ENCODE measurements around the gene PLSCR4. TPM values are rescaled to one million over a fixed set of nuclear protein-coding genes. Genes with fewer than 3 reads are reported as not detected.

PLSCR4 gene
- total and polyA plus RNA-seq, 2 experiments from 2014 or later = 40.3 to 63.4 TPM

DNA sequence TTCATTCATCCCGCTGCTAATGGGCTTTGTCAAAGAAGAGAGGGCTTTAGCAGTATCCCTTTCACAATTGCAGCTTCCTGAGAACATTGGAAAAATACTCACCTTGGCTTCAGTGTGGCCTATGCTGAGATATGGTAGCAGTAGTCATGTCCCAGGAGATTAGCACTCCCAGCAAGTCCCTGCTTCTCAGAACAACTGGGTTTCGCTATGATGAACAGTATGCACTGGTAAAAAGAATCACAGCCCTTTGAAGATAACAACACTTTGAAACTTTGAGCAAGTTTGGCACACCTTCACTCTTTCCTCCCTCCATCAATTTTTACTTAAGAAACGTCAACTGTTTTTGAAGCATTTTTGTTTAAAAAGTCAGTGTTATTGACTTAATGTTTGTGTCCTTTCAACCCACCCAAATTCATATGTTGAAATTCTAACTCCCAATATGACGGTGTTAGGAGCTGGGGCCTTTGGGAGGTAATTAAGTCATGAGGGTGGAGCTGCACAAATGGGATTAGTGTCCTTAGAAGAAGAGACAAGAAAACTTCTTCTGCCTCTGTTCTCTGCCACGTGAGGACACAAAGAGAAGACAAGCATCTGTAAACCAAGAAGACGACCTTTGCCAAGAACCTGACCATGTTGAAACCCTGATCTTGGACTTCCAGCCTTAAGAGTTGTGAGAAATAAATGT lies 17.8 kb upstream of the PLSCR4 start:
- H3K9ac ChIP-seq = no peak overlapping the region
- no peaks in the 10 kb centered on the region for H3K9me3 ChIP-seq (ENCODE audit: low read depth)
- in situ Hi-C loops (cut with MboI) = no loop called here
- DNase-seq = no peak
- TF ChIP-seq EZH2 (IDR thresholded peaks at IDR 0.05; ENCODE audit: insufficient read depth, poor library complexity, severe bottlenecking) (no peak), EZH2phosphoT487 (IDR thresholded peaks at IDR 0.05; ENCODE audit: insufficient read depth, low read depth) (no peak)
- no peak overlapping the region for H3K27ac ChIP-seq
- WGBS, 2 experiments (ENCODE audit: low coverage in 1 of 2, low lambda C conversion rate in 2 of 2, missing lambda C conversion rate in 2 of 2) = 84 to 90% methylated on average over 6 of the region's 6 CpGs
- H4K20me1 ChIP-seq (ENCODE audit: insufficient read depth) = no peaks in the 10 kb centered on the region
- H3K79me2 ChIP-seq (ENCODE audit: insufficient read depth) = no peaks in the 10 kb centered on the region
- H2AFZ ChIP-seq = no peak overlapping the region
- H3K4me3 ChIP-seq = no peak overlapping the region
- H3F3A ChIP-seq (ENCODE audit: insufficient read depth) = peaks cover 1% of the 10 kb centered on the region
- no peaks in the 10 kb centered on the region for H3K4me1 ChIP-seq (ENCODE audit: insufficient read depth)
- H3K27me3 ChIP-seq (replicated peaks; ENCODE audit: insufficient read depth) = no peaks in the 10 kb centered on the region
- no peaks in the 10 kb centered on the region for H3K9me2 ChIP-seq (ENCODE audit: insufficient read depth)
- H3K4me2 ChIP-seq (ENCODE audit: unreplicated experiment) = no peak overlapping the region
- no peaks in the 10 kb centered on the region for H3K36me3 ChIP-seq (ENCODE audit: low read depth)

DNA sequence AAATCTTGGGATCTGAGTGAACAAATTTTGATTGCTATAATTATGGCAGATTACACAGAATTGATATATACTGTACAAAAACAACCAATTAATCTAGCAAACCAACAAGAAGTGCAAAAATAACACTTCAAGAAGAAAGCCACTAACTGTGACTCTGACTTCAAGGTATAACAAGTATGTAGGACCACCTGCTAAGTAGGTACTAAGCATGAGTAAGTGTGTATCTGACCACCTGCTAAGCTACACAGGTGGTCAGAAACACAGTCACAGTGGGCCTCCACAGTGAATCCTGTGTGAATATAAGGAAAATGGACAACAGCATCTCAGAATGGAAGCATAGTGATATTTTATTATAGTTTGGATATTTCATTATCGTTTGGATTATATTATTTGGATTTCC lies 14.8 kb upstream of the PLSCR4 start:
- Histone ChIP-seq H3K4me3 (no peak overlapping the region), H4K20me1 (ENCODE audit: insufficient read depth) (no peaks in the 10 kb centered on the region), H3K9ac (no peak overlapping the region), H3F3A (ENCODE audit: insufficient read depth) (no peaks in the 10 kb centered on the region), H3K27ac (no peak overlapping the region), H3K4me2 (ENCODE audit: unreplicated experiment) (no peak overlapping the region), H3K9me2 (ENCODE audit: insufficient read depth) (no peaks in the 10 kb centered on the region), H2AFZ (no peak overlapping the region), H3K27me3 (replicated peaks; ENCODE audit: insufficient read depth) (no peaks in the 10 kb centered on the region), H3K79me2 (ENCODE audit: insufficient read depth) (no peaks in the 10 kb centered on the region), H3K4me1 (ENCODE audit: insufficient read depth) (peaks cover 9% of the 10 kb centered on the region; the same call in 1 of the 2 replicates), H3K9me3 (ENCODE audit: low read depth) (no peaks in the 10 kb centered on the region), H3K36me3 (ENCODE audit: low read depth) (no peaks in the 10 kb centered on the region)
- DNase-seq = no peak
- 91 to 93% methylated on average over 1 of the region's 1 CpG for WGBS, 2 experiments (ENCODE audit: low coverage in 1 of 2, low lambda C conversion rate in 2 of 2, missing lambda C conversion rate in 2 of 2)
- TF ChIP-seq EZH2phosphoT487 (IDR thresholded peaks at IDR 0.05; ENCODE audit: insufficient read depth, low read depth) = no peak
- TF ChIP-seq EZH2 (IDR thresholded peaks at IDR 0.05; ENCODE audit: insufficient read depth, poor library complexity, severe bottlenecking) = no peak
- in situ Hi-C loops (cut with MboI) = no loop called here

DNA sequence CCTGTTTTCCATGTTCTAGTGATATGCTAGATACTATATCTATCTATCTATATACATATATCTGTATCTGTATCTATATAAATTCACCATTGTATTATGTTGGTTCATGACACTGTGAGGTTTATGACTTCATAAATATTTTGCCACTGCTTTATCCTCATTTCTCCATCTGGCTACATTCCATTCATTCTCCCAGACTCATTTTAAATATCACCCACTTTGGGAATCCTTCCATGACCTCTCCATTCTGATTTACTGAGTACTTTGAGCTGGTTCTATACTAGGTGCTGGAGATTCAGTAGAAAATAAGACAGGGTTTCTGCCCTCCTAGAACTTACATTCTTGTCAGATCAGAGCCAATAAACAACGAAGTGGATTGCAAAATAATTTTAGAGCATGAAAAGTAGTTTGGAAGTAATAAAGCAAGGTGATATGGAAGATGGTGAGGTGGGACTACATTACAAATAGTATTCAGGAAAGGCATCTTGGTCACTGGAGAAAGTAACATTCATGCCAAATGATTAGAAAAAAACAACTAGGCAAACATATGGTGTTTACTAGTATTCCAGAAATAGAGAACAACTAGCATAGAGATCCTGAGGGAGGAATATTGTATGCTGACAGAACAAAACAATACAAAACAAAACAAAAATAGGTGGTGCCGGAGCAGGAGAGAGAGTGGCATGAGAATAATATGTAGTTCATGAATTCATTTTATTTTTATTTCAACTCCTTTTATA lies 11.6 kb upstream of the PLSCR4 start:
- in situ Hi-C loops (cut with MboI) = no loop called here
- H3K27me3 ChIP-seq (replicated peaks; ENCODE audit: insufficient read depth) = no peaks in the 10 kb centered on the region
- peak; percentile 13 for DNase-seq

DNA sequence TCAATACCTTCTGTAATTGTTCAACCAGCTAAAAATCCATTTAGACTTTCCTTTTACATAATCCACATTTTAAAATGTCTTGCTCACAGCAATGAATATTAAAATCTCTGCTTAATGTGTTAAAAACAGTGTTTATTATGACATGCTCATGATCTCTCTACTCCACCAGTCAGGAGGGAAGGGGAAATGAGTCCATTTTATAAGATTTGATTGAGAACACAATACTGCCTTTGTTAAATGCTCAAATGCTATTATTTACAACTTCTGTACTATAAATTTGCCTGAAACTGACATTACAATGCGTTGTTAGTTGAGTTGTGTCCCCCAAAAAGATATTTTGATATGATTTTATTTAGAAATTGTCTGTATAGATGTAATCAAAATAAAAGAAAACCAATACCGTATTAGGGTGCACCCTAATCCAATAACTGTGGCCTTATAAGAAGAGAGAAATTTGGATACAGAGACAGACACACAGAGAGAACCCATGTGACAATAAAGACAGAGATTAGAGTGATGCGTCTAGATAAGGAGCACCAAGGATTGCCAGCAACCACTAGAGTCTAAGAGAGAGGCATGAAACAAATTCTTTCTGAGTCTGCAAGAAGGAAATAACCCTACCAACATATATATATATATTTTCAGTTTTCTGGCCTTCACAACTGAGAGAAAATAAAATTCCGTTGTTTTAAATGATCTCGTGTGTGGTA lies 9.1 kb upstream of the PLSCR4 start:
- H3K36me3 ChIP-seq (ENCODE audit: low read depth) = no peaks in the 10 kb centered on the region
- no peaks in the 10 kb centered on the region for H3F3A ChIP-seq (ENCODE audit: insufficient read depth)
- no peak overlapping the region; the same call in 1 of the 2 replicates for H2AFZ ChIP-seq
- in situ Hi-C loops (cut with MboI) = no loop called here
- WGBS, 2 experiments (ENCODE audit: low coverage in 1 of 2, low lambda C conversion rate in 2 of 2, missing lambda C conversion rate in 2 of 2) = 83 to 92% methylated on average over 5 of the region's 5 CpGs
- H3K9me2 ChIP-seq (ENCODE audit: insufficient read depth) = no peaks in the 10 kb centered on the region
- no peaks in the 10 kb centered on the region for H4K20me1 ChIP-seq (ENCODE audit: insufficient read depth)
- H3K9ac ChIP-seq = no peak overlapping the region
- H3K4me1 ChIP-seq (ENCODE audit: insufficient read depth) = peaks cover 9% of the 10 kb centered on the region; the same call in 1 of the 2 replicates
- no peaks in the 10 kb centered on the region for H3K9me3 ChIP-seq (ENCODE audit: low read depth)
- no peak for DNase-seq
- no peak overlapping the region for H3K27ac ChIP-seq
- H3K4me2 ChIP-seq (ENCODE audit: unreplicated experiment) = no peak overlapping the region
- H3K27me3 ChIP-seq (replicated peaks; ENCODE audit: insufficient read depth) = no peaks in the 10 kb centered on the region
- TF ChIP-seq EZH2 (IDR thresholded peaks at IDR 0.05; ENCODE audit: insufficient read depth, poor library complexity, severe bottlenecking) (no peak), EZH2phosphoT487 (IDR thresholded peaks at IDR 0.05; ENCODE audit: insufficient read depth, low read depth) (no peak)
- no peaks in the 10 kb centered on the region for H3K79me2 ChIP-seq (ENCODE audit: insufficient read depth)
- no peak overlapping the region for H3K4me3 ChIP-seq

More for the DNA sequence above, 11.6 kb upstream of the PLSCR4 start:
- no peak overlapping the region for H3K9ac ChIP-seq
- no peak overlapping the region for H3K27ac ChIP-seq
- H3K4me1 ChIP-seq (ENCODE audit: insufficient read depth) = peaks cover 9% of the 10 kb centered on the region; the same call in 1 of the 2 replicates
- H3K9me2 ChIP-seq (ENCODE audit: insufficient read depth) = no peaks in the 10 kb centered on the region
- no peak overlapping the region for H3K4me3 ChIP-seq
- no peaks in the 10 kb centered on the region for H3K79me2 ChIP-seq (ENCODE audit: insufficient read depth)
- no peaks in the 10 kb centered on the region for H4K20me1 ChIP-seq (ENCODE audit: insufficient read depth)
- TF ChIP-seq EZH2 (IDR thresholded peaks at IDR 0.05; ENCODE audit: insufficient read depth, poor library complexity, severe bottlenecking) (no peak), EZH2phosphoT487 (IDR thresholded peaks at IDR 0.05; ENCODE audit: insufficient read depth, low read depth) (no peak)
- H3F3A ChIP-seq (ENCODE audit: insufficient read depth) = no peaks in the 10 kb centered on the region
- peak overlapping the region; percentile 10 for H3K4me2 ChIP-seq (ENCODE audit: unreplicated experiment)
- H3K9me3 ChIP-seq (ENCODE audit: low read depth) = no peaks in the 10 kb centered on the region
- H3K36me3 ChIP-seq (ENCODE audit: low read depth) = no peaks in the 10 kb centered on the region
- peak overlapping the region; percentile 28; the same call in 1 of the 2 replicates for H2AFZ ChIP-seq
- 59 to 62% methylated on average over 2 of the region's 2 CpGs for WGBS, 2 experiments (ENCODE audit: low coverage in 1 of 2, low lambda C conversion rate in 2 of 2, missing lambda C conversion rate in 2 of 2)
